ENCODE results near the gene MTRR. TPM values are rescaled to one million over a fixed set of nuclear protein-coding genes. Genes with fewer than 3 reads are reported as not detected.

MTRR gene
- total and polyA plus RNA-seq, 7 experiments from 2014 or later: 35.5 to 83.2 (median 66.9) TPM

GRCh38 chr5:7873216-7873615 is 4.3 kb downstream of the MTRR start:
- Mint-ChIP-seq H3K9me3 (peaks cover 0 to 2% (median 0%) of the 10 kb centered on the region in 11 donors), H3K27me3 (no peaks in the 10 kb centered on the region), H3K4me3 (peak overlapping the region; percentile 9 to 90 (median 58)), H3K4me1 (peaks cover 43 to 81% (median 62%) of the 10 kb centered on the region in 7 donors), H3K36me3 (peaks cover 10 to 37% (median 19%) of the 10 kb centered on the region in 5 donors), H3K27ac (peak overlapping the region; percentile 60 to 94 (median 78))
- ChIA-PET CTCF (interaction anchor here (1.8 to 2.3 kb wide), 2 partner anchors 9 to 16 kb away, joined by 6 to 8 read pairs; no protein-coding TSS in a partner anchor), POLR2A (no interaction called here)
- peak in 2 of 9 donors; percentile 15 to 22 for DNase-seq
- intact Hi-C loops (cut with micrococcal nuclease): no loop called here
- Histone ChIP-seq H3K4me3 (ENCODE audit: low read length) (peak overlapping the region; percentile 5), H3K9me3 (ENCODE audit: control insufficient read depth in 2 of 3, low read length in 3 of 3) (no peaks in the 10 kb centered on the region), H3K27ac (ENCODE audit: low read depth, low read length) (peak overlapping the region; percentile 52), H3K36me3 (ENCODE audit: control insufficient read depth in 2 of 3, insufficient read depth in 3 of 3, low read length in 3 of 3) (peaks cover 8 to 36% (median 21%) of the 10 kb centered on the region in 3 experiments), H3K4me1 (ENCODE audit: control insufficient read depth in 2 of 2, insufficient read depth in 2 of 2, low read length in 2 of 2) (peaks cover 33 to 34% of the 10 kb centered on the region in 2 donors), H3K27me3 (ENCODE audit: control insufficient read depth in 2 of 2, insufficient read depth in 2 of 2, low read length in 2 of 2) (no peaks in the 10 kb centered on the region)
- no peak for ATAC-seq

- ATAC-seq: no peak
- H3K27me3 ChIP-seq (ENCODE audit: control insufficient read depth in 2 of 2, insufficient read depth in 2 of 2, low read length in 2 of 2): no peaks in the 10 kb centered on the region
- peaks cover 42 to 81% (median 65%) of the 10 kb centered on the region in 7 donors for H3K4me1 Mint-ChIP-seq
- DNase-seq: no peak
- H3K36me3 Mint-ChIP-seq: peaks cover 10 to 37% (median 28%) of the 10 kb centered on the region in 5 donors
- POLR2A ChIA-PET: interaction anchor here (1.0 kb wide), 1 partner anchor 12 kb away, joined by 3 read pairs; no protein-coding TSS in a partner anchor
- no peak overlapping the region for H3K4me3 Mint-ChIP-seq
- H3K36me3 ChIP-seq (ENCODE audit: control insufficient read depth in 2 of 3, insufficient read depth in 3 of 3, low read length in 3 of 3): peaks cover 8 to 37% (median 22%) of the 10 kb centered on the region in 3 experiments
- no peak overlapping the region for H3K4me3 ChIP-seq (ENCODE audit: low read length)
- CTCF ChIA-PET: no interaction called here
- H3K9me3 ChIP-seq (ENCODE audit: control insufficient read depth in 2 of 3, low read length in 3 of 3): no peaks in the 10 kb centered on the region
- H3K27ac ChIP-seq (ENCODE audit: low read depth, low read length): no peak overlapping the region
- H3K27me3 Mint-ChIP-seq: no peaks in the 10 kb centered on the region
- H3K27ac Mint-ChIP-seq: peak overlapping the region in 1 of 9 donors; percentile 94
- H3K9me3 Mint-ChIP-seq: no peaks in the 10 kb centered on the region
- H3K4me1 ChIP-seq (ENCODE audit: control insufficient read depth in 2 of 2, insufficient read depth in 2 of 2, low read length in 2 of 2): peaks cover 31 to 34% of the 10 kb centered on the region in 2 donors
- intact Hi-C loops (cut with micrococcal nuclease): no loop called here
These were observed 5.7 kb downstream of the MTRR start for GRCh38 chr5:7874639-7875038.

- peaks cover 8 to 42% (median 22%) of the 10 kb centered on the region in 3 experiments for H3K36me3 ChIP-seq (ENCODE audit: control insufficient read depth in 2 of 3, insufficient read depth in 3 of 3, low read length in 3 of 3)
- H3K4me3 ChIP-seq (ENCODE audit: low read length): no peak overlapping the region
- peaks cover 10 to 38% (median 28%) of the 10 kb centered on the region in 5 donors for H3K36me3 Mint-ChIP-seq
- H3K4me1 ChIP-seq (ENCODE audit: control insufficient read depth in 2 of 2, insufficient read depth in 2 of 2, low read length in 2 of 2): peaks cover 29 to 31% of the 10 kb centered on the region in 2 donors
- peaks cover 37 to 76% (median 61%) of the 10 kb centered on the region in 7 donors for H3K4me1 Mint-ChIP-seq
- no peak overlapping the region for H3K27ac ChIP-seq (ENCODE audit: low read depth, low read length)
- DNase-seq: no peak
- intact Hi-C loops (cut with micrococcal nuclease): no loop called here
- POLR2A ChIA-PET: interaction anchor here (1.0 kb wide), 1 partner anchor 11 kb away, joined by 3 read pairs; no protein-coding TSS in a partner anchor
- peak overlapping the region in 1 of 9 donors; percentile 94 for H3K27ac Mint-ChIP-seq
- no peaks in the 10 kb centered on the region for H3K9me3 Mint-ChIP-seq
- H3K27me3 ChIP-seq (ENCODE audit: control insufficient read depth in 2 of 2, insufficient read depth in 2 of 2, low read length in 2 of 2): no peaks in the 10 kb centered on the region
- CTCF ChIA-PET: no interaction called here
- no peak for ATAC-seq
- no peaks in the 10 kb centered on the region for H3K27me3 Mint-ChIP-seq
- H3K4me3 Mint-ChIP-seq: no peak overlapping the region
- H3K9me3 ChIP-seq (ENCODE audit: control insufficient read depth in 2 of 3, low read length in 3 of 3): no peaks in the 10 kb centered on the region
These were observed 6.2 kb downstream of the MTRR start for GRCh38 chr5:7875151-7875550.

GRCh38 chr5:7876867-7877266 is 7.9 kb downstream of the MTRR start:
- ChIA-PET CTCF (interaction anchor here (0.5 to 1.3 kb wide), 2 partner anchors 9 to 13 kb away, joined by 4 read pairs; no protein-coding TSS in a partner anchor), POLR2A (no interaction called here)
- DNase-seq (no peak), ATAC-seq (no peak)
- H3K36me3 Mint-ChIP-seq: peaks cover 10 to 53% (median 32%) of the 10 kb centered on the region in 5 donors
- H3K27ac Mint-ChIP-seq: no peak overlapping the region
- Histone ChIP-seq H3K36me3 (ENCODE audit: control insufficient read depth in 2 of 3, insufficient read depth in 3 of 3, low read length in 3 of 3) (peaks cover 8 to 57% (median 22%) of the 10 kb centered on the region in 3 experiments), H3K4me1 (ENCODE audit: control insufficient read depth in 2 of 2, insufficient read depth in 2 of 2, low read length in 2 of 2) (peaks cover 14 to 19% of the 10 kb centered on the region in 2 donors), H3K4me3 (ENCODE audit: low read length) (no peak overlapping the region), H3K27ac (ENCODE audit: low read depth, low read length) (no peak overlapping the region), H3K9me3 (ENCODE audit: control insufficient read depth in 2 of 3, low read length in 3 of 3) (no peaks in the 10 kb centered on the region), H3K27me3 (ENCODE audit: control insufficient read depth in 2 of 2, insufficient read depth in 2 of 2, low read length in 2 of 2) (no peaks in the 10 kb centered on the region)
- H3K27me3 Mint-ChIP-seq: no peaks in the 10 kb centered on the region
- no peaks in the 10 kb centered on the region for H3K9me3 Mint-ChIP-seq
- H3K4me3 Mint-ChIP-seq: no peak overlapping the region
- intact Hi-C loops (cut with micrococcal nuclease): no loop called here
- H3K4me1 Mint-ChIP-seq: peaks cover 23 to 74% (median 52%) of the 10 kb centered on the region in 7 donors

- H3K27me3 Mint-ChIP-seq: no peaks in the 10 kb centered on the region
- Histone ChIP-seq H3K4me1 (ENCODE audit: control insufficient read depth in 2 of 2, insufficient read depth in 2 of 2, low read length in 2 of 2) (peaks cover 6 to 9% of the 10 kb centered on the region in 2 donors), H3K27me3 (ENCODE audit: control insufficient read depth in 2 of 2, insufficient read depth in 2 of 2, low read length in 2 of 2) (no peaks in the 10 kb centered on the region), H3K9me3 (ENCODE audit: control insufficient read depth in 2 of 3, low read length in 3 of 3) (no peaks in the 10 kb centered on the region), H3K4me3 (ENCODE audit: low read length) (no peak overlapping the region), H3K27ac (ENCODE audit: low read depth, low read length) (no peak overlapping the region), H3K36me3 (ENCODE audit: control insufficient read depth in 2 of 3, insufficient read depth in 3 of 3, low read length in 3 of 3) (peaks cover 14 to 67% (median 22%) of the 10 kb centered on the region in 3 experiments)
- intact Hi-C loops (cut with micrococcal nuclease): no loop called here
- peaks cover 16 to 67% (median 44%) of the 10 kb centered on the region in 7 donors for H3K4me1 Mint-ChIP-seq
- peak overlapping the region in 3 of 9 donors; percentile 23 to 47 (median 43) for H3K27ac Mint-ChIP-seq
- H3K4me3 Mint-ChIP-seq: no peak overlapping the region
- H3K9me3 Mint-ChIP-seq: no peaks in the 10 kb centered on the region
- ChIA-PET CTCF (interaction anchor here (1.3 kb wide), 1 partner anchor 8 kb away, joined by 4 read pairs; no protein-coding TSS in a partner anchor), POLR2A (no interaction called here)
- peaks cover 10 to 54% (median 35%) of the 10 kb centered on the region in 5 donors for H3K36me3 Mint-ChIP-seq
- no peak for DNase-seq
- ATAC-seq: no peak
These were observed 8.9 kb downstream of the MTRR start for GRCh38 chr5:7877851-7878250.

- Mint-ChIP-seq H3K4me1 (peaks cover 14 to 61% (median 39%) of the 10 kb centered on the region in 7 donors), H3K27ac (peak overlapping the region in 2 of 9 donors; percentile 19 to 47), H3K27me3 (no peaks in the 10 kb centered on the region), H3K36me3 (peaks cover 11 to 55% (median 35%) of the 10 kb centered on the region in 5 donors), H3K9me3 (no peaks in the 10 kb centered on the region), H3K4me3 (no peak overlapping the region)
- ATAC-seq (peak; percentile 79), DNase-seq (no peak)
- H3K27me3 ChIP-seq (ENCODE audit: control insufficient read depth in 2 of 2, insufficient read depth in 2 of 2, low read length in 2 of 2): no peaks in the 10 kb centered on the region
- POLR2A ChIA-PET: no interaction called here
- H3K9me3 ChIP-seq (ENCODE audit: control insufficient read depth in 2 of 3, low read length in 3 of 3): no peaks in the 10 kb centered on the region
- no peak overlapping the region for H3K27ac ChIP-seq (ENCODE audit: low read depth, low read length)
- intact Hi-C loops (cut with micrococcal nuclease): no loop called here
- CTCF ChIA-PET: no interaction called here
- H3K36me3 ChIP-seq (ENCODE audit: control insufficient read depth in 2 of 3, insufficient read depth in 3 of 3, low read length in 3 of 3): peaks cover 14 to 73% (median 26%) of the 10 kb centered on the region in 3 experiments
- peaks cover 5 to 6% of the 10 kb centered on the region in 2 donors for H3K4me1 ChIP-seq (ENCODE audit: control insufficient read depth in 2 of 2, insufficient read depth in 2 of 2, low read length in 2 of 2)
- H3K4me3 ChIP-seq (ENCODE audit: low read length): no peak overlapping the region
These were observed 9.5 kb downstream of the MTRR start for GRCh38 chr5:7878381-7878873.

All from naive thymus-derived CD4-positive, alpha-beta T cell (primary cell).